BJ (cell line): ENCODE measurements around the gene PHF2. TPM values are rescaled to one million over a fixed set of nuclear protein-coding genes. Genes with fewer than 3 reads are reported as not detected.

Experiments used
- CTCF ChIA-PET: fragments of 350-600 bp; formaldehyde crosslinking; extraction: SDS; loops from one replicate; lab custom pipeline; 2021; ENCODE audit warnings: antibody characterized with exemption, inconsistent platforms; lab: Yijun Ruan, JAX
- POLR2A ChIA-PET: fragments of 300-600 bp; sonication (Branson Sonifier 250); formaldehyde crosslinking; extraction: SDS; loops from one replicate; lab custom pipeline; 2021; ENCODE audit warnings: antibody characterized with exemption; lab: Charles Lee
- DNase-seq: peaks from one replicate; pipeline ENCODE4 v3.0.0-alpha.2; 2011; ENCODE audit warnings: low read depth
- H3K27me3 ChIP-seq: 2 replicates; pipeline ENCODE4 v1.6.0; 2011; ENCODE audit warnings: low read length; ENCODE audit not compliant: control insufficient read depth, insufficient read depth
- H3K36me3 ChIP-seq: 2 replicates; pipeline ENCODE4 v1.5.1; 2011; ENCODE audit warnings: low read length; ENCODE audit not compliant: control insufficient read depth, insufficient read depth
- H3K4me3 ChIP-seq: 2 replicates; pipeline ENCODE4 v1.5.1; 2011; ENCODE audit warnings: low read depth, mild to moderate bottlenecking, control low read depth, low read length
- CTCF ChIP-seq: IDR thresholded peaks from 2 replicates; pipeline ENCODE4 v1.5.1; 2011; ENCODE audit warnings: low read depth, mild to moderate bottlenecking, control low read depth, inconsistent platforms, low read length, moderate library complexity; ENCODE audit not compliant: insufficient read depth
- polyA plus RNA-seq: library from polyadenylated mRNA; depleted of rRNA; stranded (reverse); fragments of >200 nt; gene quantifications from 2 replicates; pipeline ENCODE4 v1.2.3, GENCODE V29; 2011

PHF2 gene
- polyA plus RNA-seq, 1 experiment: 9.4 TPM

- Histone ChIP-seq H3K36me3 (no peaks in the 10 kb centered on the region), H3K27me3 (no peaks in the 10 kb centered on the region), H3K4me3 (no peak overlapping the region)
- POLR2A ChIA-PET: no interaction called here
- no peak for DNase-seq
- CTCF ChIA-PET: no interaction called here
- no peak for TF ChIP-seq CTCF
Measured at GRCh38 chr9:93606187-93606586, 29.8 kb downstream of the PHF2 start.

- CTCF ChIA-PET: no interaction called here
- DNase-seq: no peak
Measured at GRCh38 chr9:93610206-93610605, 33.8 kb downstream of the PHF2 start.

GRCh38 chr9:93612052-93612795 lies 35.8 kb downstream of the PHF2 start:
- no peak for DNase-seq
- POLR2A ChIA-PET: no interaction called here
- Histone ChIP-seq H3K4me3 (no peak overlapping the region), H3K36me3 (no peaks in the 10 kb centered on the region), H3K27me3 (no peaks in the 10 kb centered on the region)
- TF ChIP-seq CTCF: no peak
- CTCF ChIA-PET: interaction anchor here (1.0 kb wide), 1 partner anchor 18 kb away, joined by 4 read pairs; no protein-coding TSS in a partner anchor

More at GRCh38 chr9:93610206-93610605, 33.8 kb downstream of the PHF2 start:
- Histone ChIP-seq H3K27me3 (no peaks in the 10 kb centered on the region), H3K4me3 (no peak overlapping the region), H3K36me3 (no peaks in the 10 kb centered on the region)
- POLR2A ChIA-PET: no interaction called here
- no peak for TF ChIP-seq CTCF

- no peaks in the 10 kb centered on the region for H3K36me3 ChIP-seq
- no peak overlapping the region for H3K4me3 ChIP-seq
- ChIA-PET CTCF (no interaction called here), POLR2A (no interaction called here)
- no peak for DNase-seq
- no peak for TF ChIP-seq CTCF
- H3K27me3 ChIP-seq: no peaks in the 10 kb centered on the region
Measured at GRCh38 chr9:93612796-93613154, 36.4 kb downstream of the PHF2 start.

- POLR2A ChIA-PET: no interaction called here
- no peak for TF ChIP-seq CTCF
- CTCF ChIA-PET: no interaction called here
- DNase-seq: no peak
- no peak overlapping the region for H3K4me3 ChIP-seq
- H3K36me3 ChIP-seq: no peaks in the 10 kb centered on the region; the same call in 1 of the 2 replicates
- no peaks in the 10 kb centered on the region for H3K27me3 ChIP-seq
Measured at GRCh38 chr9:93613174-93613573, 36.8 kb downstream of the PHF2 start.
